OCI-M1 (cell line): ENCODE data around the gene SBF2.
"Not testable (repeated sequence)": the region's sequence is repeated elsewhere in the genome, so short reads cannot be mapped to it uniquely, and the experiment has no call there.

Experiments used
- DNase-seq: peaks from one replicate; lab custom pipeline; 2025; lab: John Stamatoyannopoulos, UW

The SBF2 gene

DNA sequence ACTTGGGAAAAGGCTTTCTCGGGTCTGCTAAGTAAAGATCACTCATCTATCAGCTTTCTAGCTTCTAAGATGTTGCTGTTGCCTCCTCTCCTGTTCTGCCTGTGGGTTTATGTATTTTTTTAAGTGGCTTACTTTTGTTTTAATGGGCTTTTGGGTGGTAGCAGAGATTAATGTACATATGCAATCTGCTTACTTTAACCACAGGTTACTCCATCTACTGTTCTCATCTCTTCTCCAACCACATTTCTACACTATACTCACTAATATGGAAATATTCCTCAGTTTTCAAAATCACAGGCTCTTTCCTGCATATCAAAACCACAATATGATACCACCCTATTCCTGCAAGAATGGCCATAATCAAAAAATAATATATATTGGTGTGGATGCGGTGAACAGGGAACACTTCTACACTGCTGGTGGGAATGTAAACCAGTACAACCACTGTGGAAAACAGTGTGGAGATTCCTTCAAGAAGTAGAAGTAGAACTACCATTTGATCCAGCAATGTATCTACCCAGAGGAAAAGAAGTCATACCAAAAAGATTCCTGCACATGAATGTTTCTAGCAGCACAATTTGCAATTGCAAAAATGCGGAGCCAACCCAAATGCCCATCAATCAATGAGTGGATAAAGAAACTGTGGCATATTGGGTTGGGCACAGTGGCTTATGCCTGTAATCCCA, 341.4 kb downstream of the SBF2 start:
- DNase-seq, result no peak

DNA sequence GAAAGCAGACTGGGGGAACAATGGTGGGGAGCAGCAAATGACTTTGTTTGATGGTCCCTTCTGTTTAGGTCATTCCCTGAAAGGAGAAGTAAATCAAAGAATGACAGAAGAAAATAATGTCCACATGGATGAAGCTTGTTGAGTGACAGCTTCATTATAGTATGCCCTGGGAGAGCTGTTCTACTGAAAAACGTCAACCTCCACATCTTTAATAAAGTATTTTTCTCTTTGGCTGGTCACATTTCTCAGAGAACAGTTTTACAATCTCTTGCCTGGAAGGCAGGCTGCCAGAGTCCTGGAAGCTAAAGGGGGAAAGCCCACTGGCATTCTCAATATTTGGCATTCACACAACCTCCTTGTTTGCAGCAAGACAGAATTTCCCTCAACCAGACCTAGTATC, 342.2 kb downstream of the SBF2 start:
- DNase-seq, result peak; percentile 17

DNA sequence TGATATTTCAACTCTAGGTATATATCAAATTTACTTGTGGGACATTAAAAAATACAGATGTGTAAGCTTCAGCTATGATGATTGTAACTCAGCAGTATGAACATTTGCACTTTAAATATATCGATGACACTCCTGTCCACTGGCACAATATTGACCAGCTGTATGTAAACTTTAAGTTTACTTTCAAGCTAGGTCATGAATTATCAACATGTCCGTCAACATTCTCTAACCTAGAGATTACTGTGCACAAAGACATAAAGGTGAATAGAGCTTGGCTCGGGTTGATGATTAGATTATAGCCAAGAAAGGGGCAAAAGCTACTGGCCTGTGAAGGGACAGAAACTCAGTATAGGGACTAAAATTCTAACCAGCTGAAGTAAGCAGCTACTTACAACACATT, 343.6 kb downstream of the SBF2 start:
- no peak for DNase-seq

DNA sequence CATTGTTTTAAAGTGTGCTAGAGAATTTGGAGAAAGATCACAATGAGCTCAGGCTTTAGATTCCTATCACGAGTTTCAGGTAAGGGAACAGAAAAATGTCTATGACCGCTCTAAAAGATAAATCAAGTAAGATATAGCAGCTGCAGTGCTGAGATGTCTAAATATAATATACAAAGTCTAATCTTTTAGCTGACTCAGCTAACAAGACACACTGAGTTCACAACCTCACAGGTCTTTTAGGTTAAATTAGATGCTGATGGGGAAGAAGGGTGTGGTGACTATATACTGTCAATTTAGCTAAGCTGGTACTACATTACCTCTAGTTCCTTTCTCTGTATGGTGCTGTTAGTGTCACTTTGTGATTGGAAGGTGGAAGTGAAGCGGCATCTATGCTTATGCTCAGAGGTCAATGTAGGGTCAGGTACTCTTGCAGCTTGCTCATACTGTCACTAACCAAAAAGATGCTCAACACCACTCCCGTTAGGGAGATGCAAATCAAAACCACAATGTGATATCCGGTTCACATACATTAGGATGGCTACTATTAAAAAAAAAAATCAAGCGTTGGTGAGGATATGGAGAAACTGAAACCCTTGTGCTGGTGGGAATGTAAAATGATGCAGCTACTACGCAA, 346.7 kb downstream of the SBF2 start:
- DNase-seq, result no peak

DNA sequence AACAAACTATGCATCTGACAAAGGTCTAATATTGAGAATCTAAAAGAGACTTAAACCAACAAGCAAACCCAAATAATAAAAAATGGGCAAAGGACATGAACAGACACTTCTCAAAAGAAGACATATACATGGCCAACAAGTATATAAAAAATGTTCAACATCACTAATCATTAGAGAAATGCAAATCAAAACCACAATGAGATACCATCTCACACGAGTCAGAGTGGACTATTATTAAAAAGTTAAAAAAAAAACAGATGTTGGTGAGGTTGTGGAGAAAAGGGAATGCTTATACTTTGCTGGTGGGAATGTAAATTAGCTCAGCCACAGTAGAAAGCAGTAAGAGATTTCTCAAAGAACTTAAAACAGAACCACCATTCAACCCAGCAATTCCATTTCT, 348.3 kb downstream of the SBF2 start:
- not testable (repeated sequence) for DNase-seq

DNA sequence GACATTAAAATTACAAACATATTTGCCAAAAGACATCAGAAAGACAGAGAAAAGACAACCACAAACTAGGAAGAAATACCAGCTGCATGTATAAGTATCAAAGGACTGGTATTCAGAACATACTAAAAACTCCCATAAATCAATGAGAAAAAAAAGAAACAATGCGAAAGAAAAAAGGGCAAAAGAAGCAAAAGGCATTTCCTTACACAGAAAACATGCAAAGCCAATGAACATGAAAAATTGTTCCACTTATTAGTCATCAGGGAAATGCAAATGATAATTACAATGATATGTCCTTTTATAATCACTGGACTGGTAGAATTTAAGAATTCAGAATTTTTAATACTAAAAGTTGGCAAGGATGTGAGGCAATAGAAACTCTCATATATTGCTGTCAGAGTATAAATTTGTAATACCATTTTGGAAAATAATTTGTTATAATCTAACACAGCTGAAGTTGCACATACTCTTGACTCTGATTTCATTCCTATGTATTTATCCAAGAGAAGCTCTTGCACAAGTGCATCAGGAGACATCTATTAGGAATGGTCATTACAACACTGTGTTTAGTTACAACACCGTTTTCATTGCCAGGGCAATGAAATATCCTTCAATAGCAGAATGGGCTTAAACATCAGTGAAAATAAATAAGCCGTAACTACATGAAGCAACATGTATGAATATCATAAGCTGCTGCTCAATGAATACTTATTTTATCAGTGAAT, 350.5 kb downstream of the SBF2 start:
- no peak for DNase-seq

DNA sequence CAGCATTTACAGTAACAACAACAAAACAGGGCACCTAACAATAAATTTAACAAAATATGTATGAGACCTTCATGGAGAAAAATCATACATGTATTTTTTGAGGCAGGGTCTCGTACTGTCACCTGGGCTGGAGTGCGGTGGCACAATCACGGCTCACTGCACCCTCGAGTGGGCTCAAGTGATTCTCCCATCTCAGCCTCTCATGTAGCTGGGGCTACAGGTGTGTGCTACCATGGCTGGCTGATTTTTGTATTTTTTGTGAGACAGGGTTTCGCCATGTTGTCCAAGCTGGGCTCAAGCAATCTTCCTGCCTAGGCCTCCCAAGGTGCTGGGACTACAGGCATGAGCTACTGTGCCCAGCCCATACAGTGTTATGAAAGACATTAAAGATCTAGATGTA, 352.0 kb downstream of the SBF2 start:
- no peak for DNase-seq

DNA sequence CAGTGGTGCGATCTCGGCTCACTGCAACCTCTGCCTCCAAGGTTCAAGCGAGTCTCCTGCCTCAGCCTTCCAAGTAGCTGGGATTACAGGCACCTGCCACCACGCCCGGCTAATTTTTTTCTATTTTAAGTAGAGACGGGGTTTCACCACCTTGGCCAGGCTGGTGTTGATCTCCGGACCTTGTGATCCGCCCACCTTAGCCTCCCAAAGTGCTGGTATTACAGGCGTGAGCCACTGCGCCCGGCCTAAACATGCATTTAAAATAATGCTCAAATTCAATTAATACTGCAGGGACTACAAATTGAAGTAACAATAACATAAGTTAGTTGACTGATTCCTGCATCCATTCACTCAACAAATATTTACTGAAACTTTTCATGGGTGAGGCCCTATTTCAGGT, 354.9 kb downstream of the SBF2 start:
- DNase-seq, result not testable (repeated sequence)

DNA sequence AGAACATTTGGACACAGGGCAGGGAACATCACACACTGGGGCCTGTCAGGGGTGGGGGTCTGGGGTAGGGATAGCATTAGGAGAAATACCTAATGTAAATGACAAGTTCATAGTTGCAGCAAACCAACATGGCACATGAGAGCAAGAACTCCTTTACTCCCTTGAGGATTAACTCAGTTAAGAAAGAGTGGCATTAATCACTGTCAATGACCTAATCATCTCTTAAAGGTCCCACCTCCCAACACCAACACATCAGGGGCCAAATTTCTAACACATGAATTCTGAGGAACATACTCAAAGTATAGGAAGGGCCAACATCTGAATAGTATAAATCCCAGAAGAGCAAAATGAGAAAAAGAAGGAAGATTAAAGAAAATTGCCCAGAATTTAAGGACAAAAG, 357.3 kb downstream of the SBF2 start:
- DNase-seq, result no peak

DNA sequence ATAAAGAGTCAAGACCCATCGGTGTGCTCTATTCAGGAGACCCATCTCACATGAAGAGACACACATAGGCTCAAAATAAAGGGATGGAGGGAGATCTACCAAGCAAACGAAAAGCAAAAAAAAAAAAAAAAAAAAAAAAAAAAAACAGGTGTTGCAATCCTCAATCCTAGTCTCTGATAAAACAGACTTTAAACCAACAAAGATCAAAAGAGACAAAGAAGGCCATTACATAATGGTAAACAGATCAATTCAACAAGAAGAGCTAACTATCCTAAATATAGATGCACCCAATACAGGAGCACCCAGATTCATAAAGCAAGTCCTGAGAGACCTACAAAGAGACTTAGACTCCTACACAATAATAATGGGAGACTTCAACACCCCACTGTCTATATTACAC, 361.2 kb downstream of the SBF2 start:
- not testable (repeated sequence) for DNase-seq

DNA sequence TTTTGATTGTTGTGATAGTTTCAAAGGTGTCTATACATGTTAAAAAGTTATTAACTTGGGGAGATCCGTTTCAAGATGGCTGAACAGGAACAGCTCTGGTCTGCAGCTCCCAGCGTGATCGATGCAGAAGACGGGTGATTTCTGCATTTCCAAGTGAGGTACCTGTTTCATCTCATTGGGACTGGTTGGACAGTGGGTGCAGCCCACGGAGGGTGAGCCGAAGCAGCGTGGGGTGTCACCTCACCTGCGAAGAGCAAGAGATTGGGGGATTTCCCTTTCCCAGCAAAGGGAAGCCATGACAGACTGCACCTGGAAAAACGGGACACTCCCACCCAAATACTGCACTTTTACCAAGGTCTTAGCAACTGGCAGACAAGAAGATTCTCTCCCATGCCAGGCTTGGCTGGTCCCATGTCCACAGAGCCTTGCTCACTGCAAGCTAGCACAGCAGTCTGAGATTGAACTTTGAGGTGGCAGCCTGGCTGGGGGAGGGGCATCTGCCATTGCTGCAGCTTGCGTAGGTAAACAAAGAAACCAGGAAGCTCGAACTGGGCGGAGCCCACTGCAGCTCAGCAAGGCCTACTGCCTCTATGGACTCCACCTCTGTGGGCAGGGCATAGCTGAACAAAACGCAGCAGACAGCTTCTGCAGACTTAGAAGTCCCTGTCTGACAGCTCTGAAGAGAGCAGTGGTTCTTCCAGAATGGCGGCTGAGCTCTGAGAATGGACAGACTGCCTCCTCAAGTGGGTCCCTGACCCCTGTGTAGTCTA, 363.3 kb downstream of the SBF2 start:
- DNase-seq, result peak; percentile 79

DNA sequence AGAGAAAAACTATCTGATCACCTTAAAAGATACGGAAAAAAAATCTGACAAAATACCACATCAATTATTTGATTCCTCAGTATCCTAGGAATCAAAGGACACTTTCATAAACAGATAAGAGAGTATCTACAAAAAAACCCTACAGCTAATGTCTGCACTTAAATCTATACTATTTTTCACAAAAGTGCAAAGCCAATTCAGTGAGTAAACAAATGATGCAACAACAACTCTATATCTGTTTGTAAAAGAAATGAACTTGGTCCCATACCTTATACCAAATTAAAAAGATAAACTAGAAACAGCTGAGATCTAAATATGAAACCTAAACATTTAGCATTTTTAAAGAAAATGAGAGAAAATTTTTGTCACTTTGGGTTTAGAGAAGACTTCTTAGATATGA, 366.3 kb downstream of the SBF2 start:
- DNase-seq, result no peak

DNA sequence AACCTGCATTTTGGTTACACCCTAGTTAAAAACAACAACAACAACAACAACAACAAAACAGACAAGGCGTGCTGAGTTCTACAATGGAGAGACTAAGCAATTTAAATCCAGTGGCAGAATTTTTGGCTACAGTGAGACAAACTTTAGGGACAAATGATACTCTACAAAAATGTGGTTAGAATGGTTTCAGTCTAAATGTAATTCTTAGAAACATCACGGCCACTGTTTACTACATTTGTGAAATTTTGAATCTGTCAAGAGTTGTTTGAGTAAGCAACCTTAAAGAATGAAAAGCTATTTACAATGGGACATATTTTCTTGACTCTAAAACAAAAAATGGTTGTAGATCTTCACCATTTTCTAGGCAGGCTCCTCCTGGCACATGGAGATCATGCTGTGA, 370.7 kb downstream of the SBF2 start:
- DNase-seq, result no peak

DNA sequence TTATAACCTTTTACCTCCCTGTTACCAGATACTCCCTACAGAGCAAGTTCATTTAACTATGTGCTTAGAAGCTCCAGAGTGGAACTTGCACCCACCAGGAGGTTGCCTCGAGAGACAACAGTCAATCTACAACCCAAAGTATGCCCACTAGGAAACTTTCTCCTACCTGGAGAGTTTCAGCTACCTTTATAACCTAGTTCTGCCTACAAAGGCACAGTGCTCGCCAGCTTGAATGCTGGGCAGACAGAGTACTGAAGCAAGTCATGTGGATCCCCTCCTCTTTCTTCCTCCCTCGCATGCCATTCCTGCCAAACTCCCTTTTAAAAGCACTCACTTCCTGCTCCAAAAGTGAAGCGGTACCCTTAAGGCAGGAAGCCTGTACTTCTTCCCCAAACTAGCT, 371.2 kb downstream of the SBF2 start:
- peak; percentile 8 for DNase-seq

DNA sequence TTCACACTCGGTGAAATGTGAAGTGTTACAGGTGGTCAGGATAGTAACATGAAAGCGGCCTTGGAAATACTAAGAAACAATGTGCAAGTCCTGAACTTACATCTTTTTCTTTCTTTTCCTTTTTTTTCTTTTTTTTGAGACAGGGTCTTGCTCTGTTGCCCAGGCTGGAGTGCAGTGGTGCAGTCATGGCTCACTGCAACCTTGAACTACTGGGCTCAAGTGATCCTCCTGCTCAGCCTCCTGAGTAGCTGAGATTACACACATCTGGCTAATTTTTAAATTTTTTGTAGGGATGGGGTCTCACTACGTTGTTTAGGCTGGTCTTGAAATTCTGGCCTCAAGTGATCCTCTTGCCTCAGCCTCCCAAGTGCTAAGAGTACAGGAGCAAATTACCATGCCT, 377.5 kb downstream of the SBF2 start:
- no peak for DNase-seq

DNA sequence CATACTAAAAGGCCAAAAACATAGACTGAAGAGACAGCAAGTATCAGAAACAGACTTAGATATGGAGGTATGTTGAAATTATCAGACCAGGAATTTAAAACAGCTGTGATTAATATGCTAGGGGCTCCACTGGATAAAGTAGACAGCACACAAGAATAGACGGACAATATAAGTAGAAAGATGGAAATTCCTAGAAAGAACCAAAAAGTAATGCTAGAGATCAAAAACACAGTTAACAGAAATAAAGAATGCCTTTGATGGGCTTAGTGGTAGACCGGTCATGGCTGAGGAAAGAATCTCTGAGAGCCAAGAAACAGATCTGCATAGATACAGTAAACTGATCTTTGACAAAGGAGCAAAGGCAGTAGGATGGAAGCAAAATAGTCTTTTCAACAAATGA, 380.0 kb downstream of the SBF2 start:
- DNase-seq, result no peak

DNA sequence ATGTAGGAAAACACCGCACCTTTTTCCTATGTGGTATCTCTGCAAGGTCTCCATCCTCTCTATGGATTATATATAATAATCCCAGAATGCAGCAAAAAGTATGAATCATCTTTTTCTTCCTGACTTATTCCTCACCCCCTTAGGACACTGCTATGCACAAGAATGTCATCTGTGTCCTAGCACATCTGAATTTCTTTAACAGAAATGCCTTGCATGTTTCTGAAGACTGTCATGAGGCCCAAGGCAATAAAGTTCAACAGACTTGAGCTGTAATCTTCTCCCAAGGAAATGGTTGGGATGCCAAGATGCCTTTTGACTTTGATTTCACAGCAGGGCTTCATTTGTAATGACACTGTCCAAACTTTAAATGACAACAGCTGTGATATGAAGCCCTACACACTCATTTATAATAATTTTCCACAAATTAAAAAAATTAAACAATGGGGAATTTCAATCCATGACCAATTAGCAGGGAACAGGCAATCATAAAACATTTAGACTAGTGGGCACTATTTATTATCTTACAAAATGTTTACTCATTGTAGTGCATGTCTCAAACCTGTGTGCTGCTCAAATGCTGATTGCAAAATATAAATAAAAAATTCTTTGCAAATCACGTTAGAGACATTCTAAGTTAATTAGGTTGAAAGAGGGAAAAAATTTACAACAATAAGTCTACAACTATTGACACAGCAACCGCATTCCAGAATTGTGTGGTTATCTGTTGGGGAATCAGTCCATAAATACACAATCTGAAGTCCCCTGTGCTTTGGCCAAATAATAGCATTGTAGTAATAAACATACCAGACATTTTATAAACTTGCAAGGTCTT, 387.8 kb downstream of the SBF2 start:
- no peak for DNase-seq

DNA sequence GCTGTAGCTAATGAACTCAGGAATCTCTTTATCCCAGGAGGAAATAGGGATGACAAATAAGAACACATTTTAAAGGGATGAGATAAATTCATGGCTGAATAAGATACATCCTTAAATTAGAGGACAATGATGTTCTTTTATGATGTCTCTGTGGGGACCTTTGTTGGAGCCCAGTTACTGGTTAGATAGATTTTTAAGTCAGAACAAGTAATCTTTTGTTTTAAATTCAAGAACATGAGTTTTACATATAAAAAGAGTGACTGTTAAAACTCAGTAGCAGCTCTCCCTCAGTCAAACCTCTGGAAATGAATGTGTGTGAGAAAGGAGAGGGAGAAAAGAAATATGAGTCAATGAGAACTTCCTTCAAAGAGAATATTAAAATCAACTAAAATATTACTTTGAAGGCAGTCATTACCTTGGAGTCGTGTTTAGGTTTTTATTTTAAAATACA, 388.5 kb downstream of the SBF2 start:
- DNase-seq, result no peak

DNA sequence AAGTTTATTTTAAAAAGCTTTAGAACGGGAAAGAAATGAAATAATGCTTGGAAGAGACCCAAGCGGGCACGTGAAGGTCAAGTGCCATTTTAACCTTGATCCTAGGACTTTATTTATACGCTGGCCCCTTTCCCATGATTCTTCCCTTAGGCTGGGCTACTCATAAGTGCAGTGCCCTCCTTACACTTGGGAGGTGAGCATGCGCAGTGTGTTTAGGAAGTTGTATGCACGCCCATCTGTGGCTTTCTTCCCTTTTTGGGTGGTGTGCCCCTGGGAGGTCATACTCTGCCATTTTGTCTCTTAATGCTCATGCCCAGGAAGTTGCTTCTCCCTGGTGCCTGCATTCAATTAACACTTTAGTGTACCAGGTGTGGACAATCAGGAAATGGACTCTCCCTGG, 390.4 kb downstream of the SBF2 start:
- DNase-seq, result no peak

DNA sequence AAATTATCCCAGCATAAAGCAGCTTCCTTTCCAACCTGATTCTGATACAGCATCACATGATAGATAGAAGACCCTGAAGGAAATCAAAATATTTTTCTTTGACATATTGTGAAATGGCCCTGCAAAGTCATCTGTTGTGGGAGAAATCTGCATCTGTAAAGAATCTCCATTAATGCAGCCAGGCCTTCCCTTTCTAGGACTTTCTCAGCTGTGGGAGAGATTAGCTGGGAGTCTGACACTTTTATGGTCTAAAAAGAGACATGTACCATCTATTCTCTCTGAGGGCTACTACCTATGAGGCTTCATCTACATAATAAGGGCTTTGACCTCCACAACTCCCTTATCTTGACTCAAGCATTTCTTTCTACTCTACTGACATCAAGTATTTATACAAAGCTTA, 392.1 kb downstream of the SBF2 start:
- no peak for DNase-seq

DNA sequence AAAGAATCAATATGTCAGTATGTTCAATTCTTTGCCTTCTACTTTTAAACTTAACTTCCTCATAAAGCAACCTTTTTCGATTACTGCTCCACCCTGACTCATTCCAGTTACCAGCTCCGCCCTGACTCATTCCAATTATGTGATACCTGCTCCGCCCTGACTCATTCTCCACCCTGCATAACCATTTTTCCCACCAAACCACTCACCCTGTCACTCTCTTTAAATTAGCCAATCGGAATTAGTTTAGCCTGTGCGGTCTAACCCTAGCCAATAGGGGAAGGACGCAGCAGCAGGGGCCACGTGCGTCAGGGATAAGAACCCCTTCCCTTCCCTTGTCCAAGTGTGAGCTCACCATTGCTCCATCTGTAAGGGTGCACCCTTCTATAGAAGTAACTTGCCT, 393.8 kb downstream of the SBF2 start:
- peak; percentile 28 for DNase-seq

DNA sequence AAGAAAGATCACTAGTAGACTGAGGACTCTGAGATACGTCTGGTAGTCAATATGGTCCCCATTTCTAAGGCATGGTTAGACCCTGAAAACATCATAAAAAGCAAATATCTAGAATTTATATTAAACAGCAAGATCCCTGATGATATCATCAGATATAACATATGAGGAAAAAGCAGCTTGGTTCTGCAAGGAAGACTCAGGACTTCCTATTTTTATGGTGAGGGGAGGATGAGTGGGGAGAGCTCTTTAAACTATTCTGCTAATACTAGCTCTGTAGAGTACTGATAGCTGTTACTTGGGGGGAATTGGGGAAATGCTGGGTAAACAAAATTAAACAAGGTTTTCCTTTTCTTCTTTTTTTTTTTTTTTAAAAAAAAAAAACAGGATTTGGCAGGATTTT, 394.3 kb downstream of the SBF2 start:
- no peak for DNase-seq
